MCF 10A (cell line): Measurements from ENCODE around the gene HSF4. TPM values are rescaled to one million over a fixed set of nuclear protein-coding genes. Genes with fewer than 3 reads are reported as not detected.
"Not testable (repeated sequence)": the region's sequence is repeated elsewhere in the genome, so short reads cannot be mapped to it uniquely, and the experiment has no call there.

Source experiments
- BruUV-seq: library from RNA; stranded (reverse); fragments of 400-500 nt; replicated peaks from 2 replicates; lab custom pipeline; 2021; lab: Mats Ljungman, UMichigan
- CTCF ChIA-PET: fragments of 300-600 bp; sonication (Branson Sonifier 250); formaldehyde crosslinking; extraction: SDS; loops from one replicate; lab custom pipeline; 2021; ENCODE audit warnings: antibody characterized with exemption, inconsistent platforms; lab: Yijun Ruan, JAX
- POLR2A ChIA-PET: fragments of 300-600, 350-650 bp; sonication (Branson Sonifier 250); formaldehyde crosslinking; extraction: SDS; loops from one replicate; lab custom pipeline; 2020; ENCODE audit warnings: antibody characterized with exemption, inconsistent platforms; lab: Yijun Ruan, JAX
- DNase-seq: peaks from one replicate; pipeline ENCODE4 v3.0.0-alpha.2; 2018; ENCODE audit not compliant: unreplicated experiment
- H3K27ac Mint-ChIP-seq: one replicate; pipeline ENCODE4 v1.8.0; 2022; ENCODE audit warnings: mild to moderate bottlenecking, low read depth, mixed read lengths; ENCODE audit not compliant: unreplicated experiment
- H3K27me3 Mint-ChIP-seq: one replicate; pipeline ENCODE4 v1.8.0; 2022; ENCODE audit warnings: mixed read lengths; ENCODE audit not compliant: insufficient read depth, unreplicated experiment
- H3K36me3 Mint-ChIP-seq: one replicate; pipeline ENCODE4 v1.8.0; 2022; ENCODE audit warnings: mild to moderate bottlenecking, moderate library complexity, mixed read lengths; ENCODE audit not compliant: insufficient read depth, unreplicated experiment
- H3K4me1 Mint-ChIP-seq: one replicate; pipeline ENCODE4 v1.8.0; 2022; ENCODE audit warnings: mixed read lengths; ENCODE audit not compliant: insufficient read depth, unreplicated experiment
- H3K4me3 Mint-ChIP-seq: one replicate; pipeline ENCODE4 v1.8.0; 2022; ENCODE audit warnings: mild to moderate bottlenecking, moderate library complexity, mixed read lengths; ENCODE audit not compliant: unreplicated experiment
- H3K9me3 Mint-ChIP-seq: one replicate; pipeline ENCODE4 v1.8.0; 2022; ENCODE audit warnings: mixed read lengths; ENCODE audit not compliant: unreplicated experiment
- CTCF ChIP-seq: fragments of 200-600 bp; IDR thresholded peaks from one replicate; pipeline ENCODE4 v1.8.0; 2022; ENCODE audit warnings: antibody characterized with exemption, mild to moderate bottlenecking; ENCODE audit not compliant: unreplicated experiment
- intact Hi-C: fragments of 100-400 bp; cut with micrococcal nuclease; formaldehyde crosslinking; loops from 2 replicates; pipeline ENCODE4 v1.14.1; 2022
- total RNA-seq: library from RNA; stranded (reverse); gene quantifications from 2 replicates; pipeline ENCODE4 v1.2.3, GENCODE V29; 2022

The HSF4 gene
- total RNA-seq, 1 experiment from 2014 or later: 34.3 TPM

- BruUV-seq: no TSS peak
- TF ChIP-seq CTCF: no peak
- Mint-ChIP-seq H3K4me1 (peaks cover 24% of the 10 kb centered on the region), H3K4me3 (no peak overlapping the region), H3K27ac (no peak overlapping the region), H3K9me3 (no peaks in the 10 kb centered on the region), H3K27me3 (no peaks in the 10 kb centered on the region), H3K36me3 (peaks cover 40% of the 10 kb centered on the region)
- ChIA-PET POLR2A (interaction anchor here (0.7 to 1.0 kb wide), 2 partner anchors 12 to 16 kb away, joined by 3 read pairs; no protein-coding TSS in a partner anchor), CTCF (interaction anchor here (0.9 to 1.9 kb wide), 7 partner anchors 12 to 140 kb away, joined by 3 to 5 read pairs (median 4); no protein-coding TSS in a partner anchor)
- DNase-seq: no peak
- intact Hi-C loops: no loop called here
Measured at GRCh38 chr16:67116388-67117311, 47.9 kb upstream of the HSF4 start.

GRCh38 chr16:67117716-67118115 is 46.8 kb upstream of the HSF4 start:
- CTCF ChIA-PET: interaction anchor here (0.6 to 1.9 kb wide), 4 partner anchors 11 to 244 kb away, joined by 3 to 5 read pairs (median 4); no protein-coding TSS in a partner anchor
- H3K36me3 Mint-ChIP-seq: peaks cover 40% of the 10 kb centered on the region
- no peak overlapping the region for H3K4me3 Mint-ChIP-seq
- H3K4me1 Mint-ChIP-seq: peaks cover 18% of the 10 kb centered on the region
- no peaks in the 10 kb centered on the region for H3K9me3 Mint-ChIP-seq
- DNase-seq: no peak
- no TSS peak for BruUV-seq
- no peaks in the 10 kb centered on the region for H3K27me3 Mint-ChIP-seq
- intact Hi-C loops: no loop called here
- H3K27ac Mint-ChIP-seq: no peak overlapping the region
- no peak for TF ChIP-seq CTCF
- POLR2A ChIA-PET: interaction anchor here (0.6 kb wide), 1 partner anchor 149 kb away, joined by 3 read pairs; no protein-coding TSS in a partner anchor

- BruUV-seq: no TSS peak
- no peak for DNase-seq
- no peak overlapping the region for H3K4me3 Mint-ChIP-seq
Measured at GRCh38 chr16:67120025-67120424, 44.5 kb upstream of the HSF4 start.

GRCh38 chr16:67122799-67123198 is 41.7 kb upstream of the HSF4 start:
- POLR2A ChIA-PET, H3K4me1 Mint-ChIP-seq, DNase-seq, H3K4me3 Mint-ChIP-seq, intact Hi-C loops, BruUV-seq, H3K9me3 Mint-ChIP-seq, H3K27me3 Mint-ChIP-seq, H3K27ac Mint-ChIP-seq, CTCF ChIA-PET: not testable (repeated sequence)
- peaks cover 55% of the 10 kb centered on the region for H3K36me3 Mint-ChIP-seq

More at GRCh38 chr16:67120025-67120424, 44.5 kb upstream of the HSF4 start:
- Mint-ChIP-seq H3K9me3 (no peaks in the 10 kb centered on the region), H3K27me3 (no peaks in the 10 kb centered on the region), H3K4me1 (peaks cover 8% of the 10 kb centered on the region), H3K36me3 (peaks cover 49% of the 10 kb centered on the region), H3K27ac (no peak overlapping the region)
- no peak for TF ChIP-seq CTCF
- POLR2A ChIA-PET: interaction anchor here (0.6 to 1.2 kb wide), 2 partner anchors 16 to 92 kb away, joined by 3 read pairs; no protein-coding TSS in a partner anchor
- CTCF ChIA-PET: interaction anchor here (0.7 to 0.9 kb wide), 2 partner anchors 19 to 216 kb away, joined by 3 read pairs; no protein-coding TSS in a partner anchor
- intact Hi-C loops: no loop called here
